Neuronal stem cell (in vitro differentiated cells): ENCODE results near the gene TMEM132E.

Experiments used
- DNase-seq: peaks from one replicate; pipeline ENCODE4 v3.0.0-alpha.2; 2013; ENCODE audit warnings: low spot score
- H2AFZ ChIP-seq: one replicate; pipeline ENCODE4 v1.6.1; 2013; ENCODE audit warnings: mild to moderate bottlenecking, low read length, inconsistent platforms
- H2AK5ac ChIP-seq: 2 replicates; pipeline ENCODE4 v1.6.1; 2013; ENCODE audit warnings: low read depth, mild to moderate bottlenecking, inconsistent platforms, low read length, moderate library complexity, mixed read lengths
- H2BK120ac ChIP-seq: 2 replicates; pipeline ENCODE4 v1.6.1; 2013; ENCODE audit warnings: low read depth, mild to moderate bottlenecking, inconsistent platforms, low read length, moderate library complexity, mixed read lengths
- H2BK12ac ChIP-seq: one replicate; pipeline ENCODE4 v1.6.1; 2013; ENCODE audit warnings: low read length, inconsistent platforms
- H2BK15ac ChIP-seq: 2 replicates; pipeline ENCODE4 v1.6.1; 2013; ENCODE audit warnings: mild to moderate bottlenecking, low read length, inconsistent platforms, mixed read lengths
- H2BK5ac ChIP-seq: one replicate; pipeline ENCODE4 v1.6.1; 2013; ENCODE audit warnings: inconsistent platforms, mild to moderate bottlenecking, low read length, moderate library complexity
- H3K14ac ChIP-seq: one replicate; pipeline ENCODE4 v1.6.1; 2013; ENCODE audit warnings: low read length, inconsistent platforms
- H3K18ac ChIP-seq: 2 replicates; pipeline ENCODE4 v1.6.1; 2013; ENCODE audit warnings: low read length, inconsistent platforms
- H3K23ac ChIP-seq: 2 replicates; pipeline ENCODE4 v1.6.1; 2013; ENCODE audit warnings: low read depth, mild to moderate bottlenecking, mixed read lengths, low read length, inconsistent platforms; ENCODE audit not compliant: poor library complexity
- H3K27ac ChIP-seq: replicated peaks from 3 replicates; pipeline ENCODE4 v1.5.1; 2013; ENCODE audit warnings: low read length, inconsistent platforms
- H3K27me3 ChIP-seq, 3 experiments: 2 replicates each; pipeline ENCODE4 v1.6.1; 2013; ENCODE audit warnings: low read length in 3 of 3, mild to moderate bottlenecking in 2 of 3, inconsistent platforms in 1 of 3, low read depth in 1 of 3, mixed read lengths in 1 of 3, moderate library complexity in 1 of 3; ENCODE audit not compliant: control insufficient read depth in 3 of 3, insufficient read depth in 3 of 3
- H3K36me3 ChIP-seq, 2 donors: replicated peaks in 1 of 2; 2 replicates each; pipeline ENCODE4 v1.6.1; 2013; ENCODE audit warnings: low read length in 2 of 2; ENCODE audit not compliant: control insufficient read depth in 2 of 2, insufficient read depth in 2 of 2
- H3K4ac ChIP-seq: 2 replicates; pipeline ENCODE4 v1.6.1; 2013; ENCODE audit warnings: inconsistent platforms, mild to moderate bottlenecking, low read length, moderate library complexity
- H3K4me1 ChIP-seq, 2 donors: 1 replicate in 1 of 2; 2 replicates in 1 of 2; pipeline ENCODE4 v1.6.1; 2013; ENCODE audit warnings: low read length in 2 of 2, low read depth in 1 of 2; ENCODE audit not compliant: control insufficient read depth in 2 of 2, insufficient read depth in 1 of 2
- H3K4me2 ChIP-seq: one replicate; pipeline ENCODE4 v1.6.1; 2013; ENCODE audit warnings: mild to moderate bottlenecking, low read length, inconsistent platforms; ENCODE audit not compliant: insufficient read depth, poor library complexity, severe bottlenecking
- H3K4me3 ChIP-seq, 2 donors: 2 replicates each; pipeline ENCODE4 v1.5.1; 2013; ENCODE audit warnings: low read length in 2 of 2, mild to moderate bottlenecking in 2 of 2, inconsistent platforms in 1 of 2, moderate library complexity in 1 of 2
- H3K79me1 ChIP-seq: one replicate; pipeline ENCODE4 v1.6.1; 2013; ENCODE audit warnings: low read depth, mild to moderate bottlenecking, inconsistent platforms, low read length, moderate library complexity
- H3K9ac ChIP-seq: one replicate; pipeline ENCODE4 v1.6.1; 2013; ENCODE audit warnings: mild to moderate bottlenecking, low read depth, low read length, inconsistent platforms; ENCODE audit not compliant: poor library complexity
- H3K9me3 ChIP-seq, 2 donors: replicated peaks in 1 of 2; 2 replicates each; pipeline versions ENCODE3 to v1.6.1; 2013; ENCODE audit warnings: low read length in 2 of 2, mild to moderate bottlenecking in 2 of 2, inconsistent platforms in 1 of 2, low read depth in 1 of 2, mixed read lengths in 1 of 2, moderate library complexity in 1 of 2; ENCODE audit not compliant: control insufficient read depth in 2 of 2, insufficient read depth in 1 of 2
- H4K8ac ChIP-seq: one replicate; pipeline ENCODE4 v1.6.1; 2013; ENCODE audit warnings: low read depth, mild to moderate bottlenecking, inconsistent platforms, low read length, moderate library complexity
- H4K91ac ChIP-seq: one replicate; pipeline ENCODE4 v1.6.1; 2013; ENCODE audit warnings: low read length, low read depth, mild to moderate bottlenecking, inconsistent platforms; ENCODE audit not compliant: poor library complexity
- WGBS, 2 donors: extraction: QIAGEN DNeasy Blood & Tissue Kit; methylation state at CpG; one replicate each; pipeline ENCODE4 v1.1.7; 2013; ENCODE audit warnings: missing lambda C conversion rate in 2 of 2, mixed read lengths in 1 of 2; ENCODE audit not compliant: insufficient read length in 2 of 2, insufficient replicate concordance in 1 of 2; ENCODE audit errors: extremely low coverage in 2 of 2; 5-methylcytosine and 5-hydroxymethylcytosine counted together

TMEM132E gene

GRCh38 chr17:34542700-34543336 lies 36.6 kb upstream of the TMEM132E start:
- no peak overlapping the region for H3K23ac ChIP-seq
- no peak overlapping the region for H2BK120ac ChIP-seq
- H3K18ac ChIP-seq, result no peak overlapping the region
- no peak overlapping the region for H2AK5ac ChIP-seq
- WGBS, 2 donors, result no CpG with 5 or more reads among the region's 8 CpGs
- no peak overlapping the region for H2AFZ ChIP-seq
- H3K9ac ChIP-seq, result no peak overlapping the region
- no peak overlapping the region for H2BK12ac ChIP-seq
- no peaks in the 10 kb centered on the region for H3K9me3 ChIP-seq
- H2BK5ac ChIP-seq, result no peak overlapping the region
- H2BK15ac ChIP-seq, result no peak overlapping the region
- no peaks in the 10 kb centered on the region for H3K79me1 ChIP-seq
- H4K91ac ChIP-seq, result no peak overlapping the region
- H3K4ac ChIP-seq, result no peak overlapping the region
- H3K27me3 ChIP-seq, result peaks cover 0 to 7% (median 5%) of the 10 kb centered on the region in 3 experiments
- H3K27ac ChIP-seq, result no peak overlapping the region
- no peak overlapping the region for H3K14ac ChIP-seq
- peak; percentile 64 for DNase-seq
- no peak overlapping the region for H3K4me3 ChIP-seq
- H3K4me1 ChIP-seq, result no peaks in the 10 kb centered on the region
- H3K4me2 ChIP-seq, result no peak overlapping the region
- no peaks in the 10 kb centered on the region for H3K36me3 ChIP-seq
- no peak overlapping the region for H4K8ac ChIP-seq

- H3K18ac ChIP-seq, result no peak overlapping the region
- no peaks in the 10 kb centered on the region for H3K4me1 ChIP-seq
- no peak overlapping the region for H2BK5ac ChIP-seq
- no peak overlapping the region for H2AFZ ChIP-seq
- H3K14ac ChIP-seq, result no peak overlapping the region
- H3K23ac ChIP-seq, result no peak overlapping the region
- H3K4me2 ChIP-seq, result no peak overlapping the region
- no peaks in the 10 kb centered on the region for H3K36me3 ChIP-seq
- no peaks in the 10 kb centered on the region for H3K27me3 ChIP-seq
- H4K8ac ChIP-seq, result no peak overlapping the region
- WGBS, 2 donors, result no CpG with 5 or more reads among the region's 3 CpGs
- H4K91ac ChIP-seq, result no peak overlapping the region
- no peak overlapping the region for H3K4ac ChIP-seq
- no peak overlapping the region for H3K9ac ChIP-seq
- H2BK12ac ChIP-seq, result no peak overlapping the region
- no peaks in the 10 kb centered on the region for H3K9me3 ChIP-seq
- DNase-seq, result no peak
- no peak overlapping the region for H2AK5ac ChIP-seq
- H2BK15ac ChIP-seq, result no peak overlapping the region
- H2BK120ac ChIP-seq, result no peak overlapping the region
- H3K79me1 ChIP-seq, result no peaks in the 10 kb centered on the region
- no peak overlapping the region for H3K27ac ChIP-seq
- H3K4me3 ChIP-seq, result no peak overlapping the region
Measured at GRCh38 chr17:34547453-34548063, 31.8 kb upstream of the TMEM132E start.

- Histone ChIP-seq H4K91ac (no peak overlapping the region), H2BK15ac (no peak overlapping the region), H2AFZ (no peak overlapping the region), H3K14ac (no peak overlapping the region), H3K36me3 (no peaks in the 10 kb centered on the region), H3K23ac (peak overlapping the region; percentile 34), H2AK5ac (no peak overlapping the region), H3K9ac (no peak overlapping the region), H3K4me1 (peaks cover 0 to 2% of the 10 kb centered on the region in 2 donors), H3K4ac (no peak overlapping the region), H4K8ac (no peak overlapping the region), H3K4me3 (no peak overlapping the region), H2BK5ac (no peak overlapping the region), H2BK120ac (no peak overlapping the region), H3K79me1 (no peaks in the 10 kb centered on the region), H3K4me2 (no peak overlapping the region), H3K9me3 (no peaks in the 10 kb centered on the region), H3K27ac (no peak overlapping the region), H2BK12ac (no peak overlapping the region), H3K27me3 (peaks cover 0 to 2% (median 0%) of the 10 kb centered on the region in 3 experiments), H3K18ac (no peak overlapping the region)
- no peak for DNase-seq
- no CpG with 5 or more reads among the region's 6 CpGs for WGBS, 2 donors
Measured at GRCh38 chr17:34549966-34550365, 29.4 kb upstream of the TMEM132E start.

- H3K79me1 ChIP-seq, result no peaks in the 10 kb centered on the region
- H2BK12ac ChIP-seq, result no peak overlapping the region
- H4K91ac ChIP-seq, result no peak overlapping the region
- no peak overlapping the region for H2AFZ ChIP-seq
- H3K27ac ChIP-seq, result no peak overlapping the region
- H3K4ac ChIP-seq, result no peak overlapping the region
- no peak overlapping the region for H3K4me3 ChIP-seq
- no peak for DNase-seq
- H3K4me2 ChIP-seq, result no peak overlapping the region
- no peaks in the 10 kb centered on the region for H3K36me3 ChIP-seq
- no peak overlapping the region for H4K8ac ChIP-seq
- H2BK120ac ChIP-seq, result no peak overlapping the region
- no peak overlapping the region for H3K18ac ChIP-seq
- H3K9me3 ChIP-seq, result no peaks in the 10 kb centered on the region
- H2AK5ac ChIP-seq, result no peak overlapping the region
- peaks cover 0 to 2% of the 10 kb centered on the region in 2 donors for H3K4me1 ChIP-seq
- H3K9ac ChIP-seq, result no peak overlapping the region
- no peak overlapping the region for H2BK5ac ChIP-seq
- no peak overlapping the region for H2BK15ac ChIP-seq
- no peak overlapping the region for H3K23ac ChIP-seq
- H3K27me3 ChIP-seq, result peaks cover 0 to 2% (median 0%) of the 10 kb centered on the region in 3 experiments
- WGBS, 2 donors, result no CpG with 5 or more reads among the region's 4 CpGs
- no peak overlapping the region for H3K14ac ChIP-seq
Measured at GRCh38 chr17:34553907-34554306, 25.5 kb upstream of the TMEM132E start.
